D721Med (cell line): ENCODE measurements around the gene TFE3.
A peak's percentile ranks its signal among the peaks of the same experiment; 100 is the strongest.

Source experiments
- DNase-seq: peaks from one replicate; pipeline ENCODE4 v3.0.0; 2011; ENCODE audit warnings: low spot score; ENCODE audit not compliant: insufficient read length
- FAIRE-seq: peaks from 2 replicates; lab custom pipeline; 2011; peaks lifted over from hg19 to GRCh38; lab: Jason Lieb, UNC
- CTCF ChIP-seq: IDR thresholded peaks from 2 replicates; pipeline ENCODE4 v1.5.1; 2012; ENCODE audit warnings: mild to moderate bottlenecking, control low read depth; ENCODE audit not compliant: insufficient read depth; ENCODE audit errors: missing control alignments

Gene TFE3

GRCh38 chrX:49001521-49002090, 41.6 kb downstream of the TFE3 start:
- DNase-seq (peak; percentile 39), FAIRE-seq (peak; percentile 81)
- no peak for TF ChIP-seq CTCF

GRCh38 chrX:49000636-49001035, 42.5 kb downstream of the TFE3 start:
- TF ChIP-seq CTCF = no peak
- FAIRE-seq (no peak), DNase-seq (no peak)

- FAIRE-seq = no peak
- no peak for TF ChIP-seq CTCF
- no peak for DNase-seq
These were observed 44.1 kb downstream of the TFE3 start for GRCh38 chrX:48999030-48999429.

GRCh38 chrX:48998391-48998790, 44.8 kb downstream of the TFE3 start:
- FAIRE-seq (no peak), DNase-seq (no peak)
- TF ChIP-seq CTCF = peak; percentile 12

- TF ChIP-seq CTCF = no peak
- no peak for FAIRE-seq
- no peak for DNase-seq
These were observed 45.3 kb downstream of the TFE3 start for GRCh38 chrX:48997865-48998264.

- FAIRE-seq (peak; percentile 21), DNase-seq (no peak)
- TF ChIP-seq CTCF = no peak
These were observed 45.7 kb downstream of the TFE3 start for GRCh38 chrX:48997455-48997854.

GRCh38 chrX:48996969-48997368, 46.2 kb downstream of the TFE3 start:
- FAIRE-seq (no peak), DNase-seq (no peak)
- no peak for TF ChIP-seq CTCF
